GM19468 (cell line): ENCODE measurements around the gene ITPR2.
"Not testable (repeated sequence)": the region's sequence is repeated elsewhere in the genome, so short reads cannot be mapped to it uniquely, and the experiment has no call there.

Experiments used
- ATAC-seq: cut with Tn5 transposase; IDR thresholded peaks from one replicate; pipeline ENCODE4 v1.9.1; 2021; ENCODE audit warnings: mild to moderate bottlenecking, moderate library complexity, moderate number of reproducible peaks; ENCODE audit not compliant: unreplicated experiment; ENCODE audit errors: extremely low read depth

Gene ITPR2

DNA sequence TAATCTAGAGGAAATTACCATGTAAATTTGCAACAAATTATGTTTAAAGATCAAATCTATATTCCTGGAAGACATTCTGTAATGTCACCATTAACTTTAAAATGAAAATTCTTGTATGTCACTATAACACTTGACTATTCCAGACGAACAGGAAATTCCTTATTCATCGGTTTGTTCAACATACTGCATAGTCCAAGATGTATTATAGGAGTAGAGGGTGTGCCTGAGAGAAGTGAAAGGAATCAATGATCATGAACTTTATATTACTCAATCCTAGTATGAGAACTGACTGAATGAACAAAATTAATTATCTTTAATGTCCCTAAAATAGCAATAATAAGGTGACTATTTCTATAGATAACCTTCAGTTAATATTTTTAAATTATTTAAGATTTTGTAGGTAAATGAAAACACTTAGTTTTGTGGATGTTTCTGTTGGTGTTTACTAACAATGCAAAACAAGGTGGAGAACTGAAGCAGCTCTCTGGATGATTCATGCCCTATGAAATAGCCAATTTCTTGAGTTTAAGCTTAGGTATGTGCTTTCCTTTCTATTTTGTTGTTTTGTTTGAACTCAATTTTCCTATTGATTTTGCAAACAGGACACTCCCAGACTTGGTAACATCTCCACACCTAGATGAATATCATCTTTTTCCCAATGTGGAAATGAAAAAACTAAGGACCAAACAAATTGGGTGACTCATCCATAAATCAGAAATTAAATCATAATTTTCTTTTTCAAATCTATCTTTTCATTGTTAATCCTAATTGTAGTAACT lies 18.2 kb upstream of the ITPR2 start:
- no peak for ATAC-seq

DNA sequence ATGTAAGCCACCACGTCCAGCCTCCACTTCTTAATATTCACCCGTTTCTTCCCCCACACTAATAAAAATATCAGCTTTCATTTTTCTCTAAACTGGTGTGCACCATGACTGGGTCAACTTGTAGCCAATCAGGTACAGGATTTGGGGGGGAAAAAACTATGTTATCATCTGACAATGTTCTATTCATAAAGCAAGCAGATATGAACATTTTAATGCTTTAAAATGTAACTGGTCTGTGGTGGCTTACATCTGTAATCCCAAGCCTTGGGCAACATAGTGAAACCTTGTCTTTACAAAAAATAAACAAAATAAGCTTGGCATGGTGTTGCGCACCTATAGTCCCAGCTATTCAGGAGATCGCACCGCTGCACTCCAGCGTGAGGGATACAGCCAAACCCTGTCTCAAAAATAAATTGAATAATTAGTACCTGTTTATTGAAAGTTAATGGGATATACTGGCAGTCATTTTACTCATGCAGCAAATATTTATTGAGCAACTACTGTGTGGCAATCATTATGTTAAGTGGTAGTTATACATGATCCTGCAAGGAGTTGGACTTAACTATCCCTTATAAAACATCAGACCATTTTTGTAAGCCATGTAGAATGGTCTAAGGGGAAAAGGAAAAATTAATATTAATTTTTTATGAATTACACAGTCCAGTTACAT lies 15.3 kb upstream of the ITPR2 start:
- no peak for ATAC-seq

DNA sequence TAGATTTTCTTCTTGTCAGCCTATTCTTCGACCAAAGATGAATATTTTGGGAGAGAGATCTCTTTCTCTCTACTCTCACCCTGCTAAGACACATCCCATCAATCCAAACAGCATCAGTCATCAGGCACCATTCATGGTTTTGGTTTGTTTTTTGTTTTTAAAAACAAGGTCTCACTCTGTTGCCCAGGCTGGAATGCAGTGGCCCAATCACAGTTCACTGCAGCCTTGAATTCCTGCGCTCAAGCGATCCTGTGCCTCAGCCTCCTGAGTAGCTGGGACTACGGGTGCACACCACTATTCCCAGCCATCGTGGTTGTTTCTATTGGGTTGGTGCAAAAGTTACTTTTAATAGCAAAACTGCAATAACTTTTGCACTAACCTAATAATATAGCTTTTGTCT lies 14.4 kb upstream of the ITPR2 start:
- ATAC-seq, result no peak

DNA sequence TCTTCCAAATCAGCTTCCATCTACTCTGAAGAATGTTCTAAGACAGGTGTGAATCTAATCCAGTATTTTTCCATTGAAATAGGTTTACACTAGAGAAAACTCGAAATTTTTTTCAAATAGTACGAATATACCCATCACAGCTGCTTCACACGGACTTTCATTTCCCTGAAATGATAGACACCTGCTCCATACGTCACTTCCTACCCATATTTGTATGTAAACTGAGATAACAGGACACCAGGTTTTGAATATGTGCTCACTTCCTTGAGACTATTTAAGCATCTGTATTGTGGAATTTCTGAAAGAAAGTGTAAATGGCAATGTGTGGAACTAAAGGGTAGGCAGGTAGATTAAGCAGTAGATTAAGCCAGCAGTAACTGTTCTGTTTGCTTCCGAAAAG lies 13.4 kb upstream of the ITPR2 start:
- ATAC-seq, result no peak

DNA sequence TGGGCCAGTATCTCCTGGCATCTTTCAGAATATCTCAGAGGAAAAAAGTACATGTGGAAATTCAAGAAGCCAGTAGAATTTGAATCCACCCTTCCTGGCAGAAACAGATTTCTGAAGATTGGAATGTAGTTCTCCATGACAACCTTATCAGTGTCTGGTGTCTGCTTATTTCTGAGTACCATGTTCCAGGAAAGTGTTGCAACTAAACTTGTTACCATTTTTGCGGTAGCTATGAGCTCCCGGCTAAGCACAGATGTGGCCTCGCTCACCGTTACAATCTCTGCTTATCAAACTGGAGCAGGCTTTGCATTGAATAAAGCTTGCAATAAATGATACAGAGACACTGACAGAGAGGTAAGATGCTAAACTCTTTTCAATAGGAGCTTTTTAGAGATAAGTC lies 13.0 kb upstream of the ITPR2 start:
- ATAC-seq, result no peak

DNA sequence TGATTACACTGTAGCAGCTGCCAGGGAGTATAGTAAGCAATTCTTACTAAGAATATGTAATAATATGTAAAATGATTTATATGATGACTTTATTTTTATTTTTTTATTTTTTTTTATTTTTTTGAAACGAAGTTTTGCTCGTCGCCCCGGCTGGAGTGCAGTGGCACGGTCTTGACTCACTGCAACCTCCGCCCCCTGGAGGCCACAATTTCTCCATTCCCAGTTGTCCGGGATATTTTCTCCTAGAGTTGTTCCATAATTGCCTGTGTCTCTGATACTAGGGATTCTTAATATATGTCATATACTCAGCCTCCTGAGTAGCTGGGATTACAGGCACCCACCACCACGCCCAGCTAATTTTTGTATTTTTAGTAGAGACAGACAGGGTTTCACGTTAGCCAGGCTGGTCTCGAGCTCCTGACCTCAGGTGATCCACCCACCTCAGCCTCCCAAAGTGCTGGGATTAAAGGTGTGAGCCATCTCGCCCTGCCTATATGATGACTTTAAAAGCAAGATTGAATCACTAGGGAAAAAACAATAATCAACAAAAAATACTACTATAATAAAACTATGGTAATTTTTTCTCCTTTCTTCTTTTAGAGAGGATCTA lies 12.2 kb upstream of the ITPR2 start:
- ATAC-seq, result no peak

DNA sequence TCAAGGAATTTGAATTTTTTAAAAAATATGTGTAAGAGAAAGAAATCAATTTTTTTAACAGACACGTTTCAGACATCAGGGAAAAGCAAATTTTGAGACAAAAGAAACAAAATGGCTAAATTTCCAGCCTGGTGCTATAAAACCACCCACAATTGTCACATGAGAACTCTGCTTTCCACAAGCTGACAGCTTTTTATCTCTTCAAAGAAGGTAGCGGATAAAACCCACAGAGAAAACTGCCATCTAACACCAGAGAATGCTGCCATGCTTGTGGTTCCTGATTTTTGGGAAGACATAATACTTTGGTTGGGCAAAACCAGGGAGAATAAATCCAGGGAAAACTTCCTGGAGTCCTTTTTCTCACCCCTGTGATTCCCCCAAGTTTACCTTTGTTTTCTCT lies 10.3 kb upstream of the ITPR2 start:
- ATAC-seq, result no peak

DNA sequence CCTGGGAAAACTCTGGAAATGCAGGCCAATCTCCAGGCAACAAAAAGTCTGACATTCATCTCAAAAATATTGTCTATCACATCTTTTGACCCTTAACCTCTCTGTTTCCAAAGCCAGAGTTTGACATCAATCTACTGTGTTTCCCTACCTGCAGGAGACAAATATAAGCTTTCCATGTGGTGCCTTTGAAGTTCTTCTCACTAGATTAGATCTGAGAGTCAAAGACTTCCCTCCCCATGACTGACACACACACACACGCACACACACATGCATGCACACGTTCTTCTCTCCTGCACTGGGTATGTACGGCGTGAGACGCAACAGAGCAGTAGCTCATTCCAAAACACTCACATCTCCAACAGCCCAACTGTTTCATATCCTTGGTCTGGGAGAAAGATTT lies 8.1 kb upstream of the ITPR2 start:
- no peak for ATAC-seq

DNA sequence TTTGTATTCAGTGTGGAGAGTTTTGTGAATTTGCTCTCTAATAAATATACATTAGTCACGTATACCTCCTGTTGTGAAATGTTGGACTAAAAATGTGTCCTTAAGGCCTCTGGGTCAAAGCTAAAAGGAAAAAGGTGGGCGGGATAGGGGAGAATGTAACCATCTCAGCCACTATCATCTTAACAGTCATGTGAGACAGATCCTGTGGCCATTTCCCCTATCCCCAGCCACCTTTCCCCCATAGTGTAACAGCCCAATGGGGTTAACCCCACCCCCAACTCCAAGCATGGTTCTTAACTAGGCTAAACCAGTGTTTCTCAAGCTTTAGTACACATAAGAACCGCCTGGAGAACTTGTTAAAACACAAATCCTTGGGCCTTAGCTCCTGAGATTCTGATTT lies 6.5 kb upstream of the ITPR2 start:
- ATAC-seq, result no peak

DNA sequence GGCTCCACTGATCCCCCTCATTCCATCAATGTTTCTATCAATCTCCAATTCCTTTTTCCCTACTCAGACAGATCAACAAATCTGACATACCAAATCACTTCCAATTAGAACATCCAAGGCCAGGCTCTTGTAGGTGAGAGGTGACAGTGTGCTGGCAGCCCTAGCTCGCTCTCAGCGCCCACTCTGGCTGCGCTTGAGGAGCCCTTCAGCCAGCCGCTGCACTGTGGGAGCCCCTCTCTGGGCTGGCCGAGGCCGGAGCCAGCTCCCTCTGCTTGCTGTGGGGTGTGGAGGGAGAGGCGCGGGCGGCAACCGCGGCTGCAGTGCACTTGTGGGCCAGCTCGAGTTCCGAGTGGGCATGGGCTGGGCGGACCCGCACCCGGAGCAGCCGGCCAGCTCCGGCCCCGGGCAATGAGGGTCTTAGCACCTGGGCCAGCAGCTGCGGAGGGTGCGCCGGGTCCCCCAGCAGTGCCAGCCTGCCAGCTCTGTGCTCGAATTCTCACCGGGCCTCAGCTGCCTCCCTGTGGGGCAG lies 6.0 kb upstream of the ITPR2 start:
- no peak for ATAC-seq

DNA sequence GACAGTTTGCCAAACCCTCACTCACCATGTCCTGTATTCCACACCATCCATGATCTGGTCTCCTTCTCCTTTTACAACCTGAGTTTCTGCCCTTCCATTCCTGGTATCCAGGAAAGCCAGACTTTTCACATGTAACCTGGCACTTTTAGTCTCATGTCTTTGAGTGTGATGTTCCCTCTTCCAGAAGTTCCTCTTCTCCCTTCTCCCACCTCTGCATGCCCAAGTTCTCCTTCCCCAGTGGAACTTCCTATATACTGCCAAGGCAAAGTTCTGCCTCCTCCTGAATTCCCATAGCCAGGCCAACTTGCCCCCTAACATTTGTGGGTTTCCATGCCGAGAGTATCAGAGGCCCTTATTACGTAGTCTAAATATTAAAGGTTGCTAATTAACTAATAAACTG lies 3.2 kb upstream of the ITPR2 start:
- no peak for ATAC-seq

DNA sequence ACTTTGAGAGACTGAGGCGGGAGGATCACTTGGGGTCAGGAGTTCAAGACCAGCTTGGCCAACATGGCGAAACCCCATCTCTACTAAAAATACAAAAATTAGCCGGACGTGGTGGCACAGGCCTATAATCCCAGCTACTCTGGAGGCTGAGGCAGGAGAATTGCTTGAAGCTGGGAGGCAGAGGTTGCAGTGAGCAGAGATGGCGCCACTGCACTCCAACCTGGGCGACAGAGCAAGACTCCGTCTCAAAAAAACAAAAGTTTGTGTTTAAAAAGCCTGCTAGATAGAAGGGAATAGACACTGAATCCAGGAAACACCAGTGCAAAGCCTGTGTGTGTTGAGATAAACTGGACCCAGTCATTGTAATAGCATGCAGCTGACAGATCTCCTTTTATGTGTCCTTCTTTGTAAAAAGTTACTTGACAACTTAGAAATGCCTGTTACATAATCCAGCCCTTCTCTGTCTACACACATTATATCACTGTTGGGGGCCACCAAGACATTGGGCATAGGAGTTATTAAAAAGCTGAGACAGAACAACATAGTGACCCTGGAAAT lies 1.6 kb upstream of the ITPR2 start:
- ATAC-seq, result not testable (repeated sequence)

DNA sequence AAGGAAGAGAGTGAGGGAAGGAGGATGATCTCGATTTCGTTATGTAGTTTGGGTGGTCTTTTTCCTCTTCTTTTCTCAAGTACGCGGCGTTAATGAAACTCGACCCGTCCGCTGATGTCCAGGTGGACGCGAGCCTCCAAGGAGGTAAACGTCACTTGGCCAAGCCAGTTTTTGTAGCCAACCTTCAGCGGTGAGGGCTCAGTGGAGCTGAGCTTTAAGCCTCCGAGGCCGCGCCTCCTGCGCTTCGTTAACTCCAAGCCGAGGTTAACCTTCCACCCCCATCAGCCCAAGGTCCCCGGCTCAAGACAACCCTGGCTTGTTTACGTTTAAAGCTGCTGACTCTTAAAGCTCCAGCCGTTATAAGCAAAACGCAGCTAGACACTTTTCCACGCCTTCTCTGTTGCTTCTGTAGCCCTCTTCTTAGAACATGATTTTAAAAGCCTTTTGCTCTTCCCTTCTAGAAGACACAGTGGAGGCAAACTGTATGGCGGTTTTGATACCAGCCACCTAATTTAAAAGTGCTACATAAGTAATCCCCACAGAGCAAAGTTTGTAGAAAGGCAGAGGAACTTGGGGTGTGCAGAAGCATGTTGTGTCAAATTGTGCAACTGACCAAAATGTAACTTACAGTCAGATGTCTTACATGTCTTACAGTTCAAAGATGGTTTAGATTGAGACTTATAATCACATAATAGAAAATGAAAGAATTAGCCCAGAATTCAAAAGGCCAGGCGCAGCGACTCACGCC lies 923 bp upstream of the ITPR2 start:
- no peak for ATAC-seq

DNA sequence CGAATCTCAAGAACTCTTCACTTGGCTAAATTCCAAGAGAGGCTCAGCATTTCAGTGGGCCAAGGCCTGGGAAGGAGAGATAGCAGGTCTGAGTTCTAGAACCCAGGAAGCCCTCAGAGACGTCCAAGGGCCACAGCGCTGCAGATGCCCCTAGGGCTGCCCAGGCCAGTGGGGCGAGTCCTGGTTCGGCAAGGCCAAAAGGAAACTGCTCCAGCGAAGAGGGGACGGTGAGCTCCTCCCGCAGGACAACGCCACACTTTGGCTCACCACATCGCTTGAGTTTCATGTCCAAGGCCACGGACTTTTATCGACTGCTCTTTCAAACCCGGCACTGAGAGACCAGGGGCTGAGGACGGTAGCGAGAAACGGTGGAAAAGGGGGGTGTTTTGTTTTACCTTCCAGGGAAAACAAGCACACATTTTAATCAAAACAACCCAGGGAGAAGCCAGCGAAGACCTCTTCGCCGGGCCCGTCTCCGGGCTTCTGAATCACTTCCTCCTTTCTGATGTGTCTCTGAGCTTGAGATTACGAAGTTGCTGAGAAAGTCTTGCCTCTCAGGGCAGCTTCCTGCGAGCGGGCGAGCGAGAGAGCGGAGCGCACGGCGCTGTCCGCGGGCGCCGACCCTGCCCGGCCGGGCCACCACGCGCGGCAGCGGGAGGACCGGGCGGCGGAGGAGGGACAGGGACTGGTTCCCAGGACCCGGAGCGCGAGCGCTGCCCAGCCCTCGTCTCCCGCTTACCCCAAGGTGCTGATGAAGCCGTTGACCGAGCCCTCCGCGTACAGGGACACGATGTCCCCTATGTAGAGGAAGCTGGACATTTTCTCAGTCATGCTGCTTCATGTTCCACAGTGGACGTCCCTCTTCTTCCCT lies 808 bp downstream of the ITPR2 start:
- peak; percentile 33 for ATAC-seq

DNA sequence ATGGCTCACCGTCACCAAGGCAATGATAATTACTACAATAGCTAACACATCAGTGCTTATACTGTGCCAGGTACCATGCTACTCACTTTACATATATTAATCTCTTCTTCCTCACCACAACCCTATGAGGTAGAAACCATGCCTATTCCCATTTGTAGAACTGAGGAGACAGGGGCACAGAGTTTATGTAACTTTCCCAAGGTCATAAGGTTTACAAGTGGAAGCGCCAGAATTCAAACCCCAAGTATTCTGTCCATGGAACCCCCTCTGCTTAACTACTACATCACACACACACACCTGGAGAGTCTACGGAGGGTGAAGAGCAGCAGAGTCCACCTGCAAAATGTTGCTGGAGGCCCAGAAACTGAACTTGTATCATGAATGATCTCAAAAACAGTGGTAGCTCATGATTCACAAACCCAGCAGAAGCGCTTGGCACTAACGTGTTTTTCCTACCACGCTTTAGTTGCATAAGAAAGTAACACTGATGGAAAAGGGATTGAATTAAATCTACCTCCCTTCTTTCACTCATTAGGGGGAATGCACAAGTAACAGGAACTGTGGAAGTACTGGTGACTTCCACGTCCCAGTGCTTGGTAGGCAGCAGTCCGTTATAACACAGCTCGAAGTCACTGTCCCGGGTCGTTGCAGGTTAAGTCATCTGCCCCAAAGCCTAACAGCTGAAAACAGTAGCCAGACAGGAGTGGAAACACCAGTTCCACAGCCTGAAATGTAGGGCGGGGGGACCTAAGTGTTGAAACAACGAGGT lies 2.0 kb downstream of the ITPR2 start:
- ATAC-seq, result no peak

DNA sequence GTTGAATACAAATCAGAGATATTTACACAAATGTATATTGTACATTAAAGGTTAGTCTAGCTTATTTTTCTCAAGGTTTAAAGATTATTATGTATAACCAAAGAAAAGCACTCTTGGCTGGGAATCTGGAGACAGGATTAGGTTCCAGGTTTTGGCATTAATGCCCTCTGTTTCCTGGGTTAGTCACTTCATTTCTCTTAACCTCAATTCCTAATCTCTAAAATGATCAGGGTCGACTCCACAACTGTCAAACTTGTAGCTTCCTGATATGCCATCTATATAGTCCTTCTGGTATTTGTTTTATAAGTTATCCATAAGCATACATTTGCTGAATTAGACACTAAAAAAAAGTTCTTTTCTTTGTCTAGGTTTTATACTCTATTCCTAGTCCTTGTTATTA lies 2.6 kb downstream of the ITPR2 start:
- ATAC-seq, result no peak

DNA sequence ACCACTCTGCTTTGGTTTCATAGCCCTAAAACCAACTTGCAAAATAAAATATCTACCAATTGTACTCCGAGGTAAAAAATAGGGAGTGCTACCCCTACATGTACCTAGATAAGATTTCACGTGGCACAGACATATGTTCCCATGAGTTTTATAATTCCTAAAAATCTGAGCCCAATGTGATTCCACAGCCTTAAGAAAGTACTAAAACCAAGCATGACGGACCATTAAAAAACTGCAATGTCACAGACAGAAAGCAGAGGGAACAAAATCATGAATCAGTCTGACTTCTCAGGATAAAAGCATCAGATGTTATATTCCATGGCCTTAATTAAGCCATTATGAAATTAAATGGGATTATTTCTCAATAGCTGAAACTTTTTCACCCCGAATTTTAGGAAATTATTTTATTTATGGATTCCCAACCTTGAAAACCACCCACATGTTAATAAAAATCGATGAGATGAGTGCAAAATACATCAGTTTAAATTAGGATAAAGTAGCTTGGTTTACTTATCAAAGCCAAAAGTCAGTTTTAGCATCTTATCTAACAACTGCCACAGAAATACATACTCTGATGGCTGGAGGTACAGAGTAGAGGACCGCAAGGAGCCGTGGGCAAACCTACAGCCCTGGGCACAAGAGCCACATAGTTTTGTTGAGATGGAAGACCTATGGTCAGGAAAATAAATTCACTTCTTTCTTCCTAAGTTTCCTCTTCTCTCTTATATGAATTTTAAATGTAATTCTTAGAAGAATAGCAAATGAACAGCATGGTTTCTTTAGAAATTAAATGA lies 4.5 kb downstream of the ITPR2 start:
- no peak for ATAC-seq

DNA sequence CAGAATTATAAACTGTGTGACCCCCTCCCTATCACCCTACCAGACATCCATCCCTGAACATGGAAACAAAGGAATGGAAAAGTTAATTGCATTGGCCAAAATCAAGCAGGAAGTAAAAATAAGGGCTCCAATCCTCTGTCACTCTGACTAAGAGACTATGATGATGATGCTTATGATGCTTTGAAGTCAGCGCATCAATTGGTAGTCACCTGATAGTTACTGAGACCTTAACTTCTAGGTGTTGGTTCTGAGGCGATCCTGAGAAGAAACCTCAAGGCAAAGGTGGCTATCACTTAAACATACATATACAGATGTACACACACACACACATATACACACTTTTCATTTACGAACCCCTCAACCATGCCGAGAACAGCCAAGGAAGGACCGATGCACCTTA lies 6.6 kb downstream of the ITPR2 start:
- ATAC-seq, result no peak
